HG03558 (cell line): ENCODE results near the gene FGF18.

Experiments
- ATAC-seq: cut with Tn5 transposase; IDR thresholded peaks from one replicate; pipeline ENCODE4 v1.9.1; 2021; ENCODE audit warnings: moderate number of reproducible peaks; ENCODE audit not compliant: unreplicated experiment; ENCODE audit errors: extremely low read depth

FGF18 gene

GRCh38 chr5:171462928-171463861 lies 43.7 kb downstream of the FGF18 start:
- no peak for ATAC-seq

GRCh38 chr5:171463862-171464229 lies 44.4 kb downstream of the FGF18 start:
- no peak for ATAC-seq

GRCh38 chr5:171464829-171465228 lies 45.4 kb downstream of the FGF18 start:
- no peak for ATAC-seq

DNA sequence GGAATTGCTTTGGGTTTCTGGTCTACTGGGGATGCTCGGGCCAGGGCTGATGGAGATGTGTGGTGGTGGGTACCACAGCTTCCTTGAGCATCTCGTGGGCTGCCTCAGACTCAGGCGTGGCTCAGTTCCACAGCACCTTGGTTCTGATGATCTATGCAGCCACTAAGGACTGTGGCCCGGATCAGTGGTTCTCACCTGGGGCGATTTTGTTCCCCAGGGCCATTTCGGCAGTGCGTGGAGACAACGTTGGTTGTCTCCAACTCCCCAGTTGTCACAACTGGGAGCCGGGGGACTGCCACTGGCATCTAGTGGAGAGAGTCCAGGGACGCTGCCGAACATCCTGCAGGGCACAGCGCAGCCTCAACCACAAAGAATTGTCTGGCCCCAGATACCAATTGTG lies 47.7 kb downstream of the FGF18 start:
- no peak for ATAC-seq

GRCh38 chr5:171469326-171469725 lies 49.9 kb downstream of the FGF18 start:
- ATAC-seq: no peak

GRCh38 chr5:171470420-171470819 lies 51.0 kb downstream of the FGF18 start:
- no peak for ATAC-seq

- no peak for ATAC-seq
These were observed 54.9 kb downstream of the FGF18 start for GRCh38 chr5:171474230-171474813.

DNA sequence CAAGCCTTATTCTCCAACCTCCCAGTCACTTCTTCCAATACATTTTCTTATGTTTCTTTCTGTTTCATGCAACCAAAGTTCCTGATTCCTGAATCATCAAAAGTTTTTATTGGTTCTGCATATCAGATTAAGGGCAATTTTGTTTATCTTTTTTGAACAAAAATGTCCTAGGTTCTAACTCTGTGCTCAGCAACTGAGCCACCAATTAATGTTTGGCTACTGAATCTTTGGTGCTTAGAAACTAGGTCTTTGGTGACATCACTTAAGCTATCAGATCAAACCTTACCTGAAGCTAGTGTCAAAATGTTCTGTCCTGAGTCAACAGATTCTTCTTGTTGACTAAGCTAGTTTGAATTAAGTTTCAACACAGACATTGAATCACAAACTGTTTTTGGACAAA lies 56.1 kb downstream of the FGF18 start:
- no peak for ATAC-seq

- ATAC-seq: no peak
These were observed 57.3 kb downstream of the FGF18 start for GRCh38 chr5:171476701-171477100.

GRCh38 chr5:171477101-171477500 lies 57.7 kb downstream of the FGF18 start:
- ATAC-seq: no peak

- no peak for ATAC-seq
These were observed 58.2 kb downstream of the FGF18 start for GRCh38 chr5:171477666-171478065.

- no peak for ATAC-seq
These were observed 59.7 kb downstream of the FGF18 start for GRCh38 chr5:171478946-171479775.

DNA sequence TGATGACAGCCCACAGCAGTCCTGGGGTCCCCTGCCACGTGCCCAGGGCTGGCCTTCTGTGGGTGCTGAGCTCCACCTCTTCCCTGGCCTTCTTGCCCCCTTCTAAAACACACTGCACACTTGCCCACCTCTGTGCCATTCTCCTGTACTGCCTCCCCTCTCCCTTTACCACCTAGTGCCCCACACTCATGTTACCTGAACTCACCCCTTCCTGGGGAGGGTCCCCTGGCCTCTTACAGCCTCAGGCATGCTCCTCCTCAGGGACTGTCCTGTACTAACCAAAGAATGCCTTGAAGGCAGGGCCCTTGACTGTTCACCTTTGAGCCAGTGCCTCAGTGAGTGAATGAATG lies 60.3 kb downstream of the FGF18 start:
- no peak for ATAC-seq

DNA sequence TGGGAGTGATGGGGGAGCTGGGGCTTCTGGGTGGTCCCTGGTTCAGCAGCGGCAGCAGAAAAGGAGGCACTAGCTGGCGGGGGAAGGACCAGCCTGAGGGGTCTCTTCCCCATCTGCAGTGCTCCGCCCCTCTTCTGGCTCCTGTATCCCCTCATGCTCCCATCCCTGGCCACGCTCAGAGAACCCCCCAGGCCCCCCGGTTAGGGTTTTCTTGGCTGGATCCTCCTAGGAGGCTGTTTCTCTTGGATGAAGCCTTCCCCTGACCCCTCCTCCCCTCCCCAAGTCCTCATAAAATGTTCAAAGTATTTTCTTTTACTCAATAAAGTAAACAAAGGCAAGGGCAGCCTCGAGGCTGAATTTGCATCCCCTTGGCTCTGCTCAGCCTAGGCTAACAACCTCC lies 60.8 kb downstream of the FGF18 start:
- ATAC-seq: no peak

DNA sequence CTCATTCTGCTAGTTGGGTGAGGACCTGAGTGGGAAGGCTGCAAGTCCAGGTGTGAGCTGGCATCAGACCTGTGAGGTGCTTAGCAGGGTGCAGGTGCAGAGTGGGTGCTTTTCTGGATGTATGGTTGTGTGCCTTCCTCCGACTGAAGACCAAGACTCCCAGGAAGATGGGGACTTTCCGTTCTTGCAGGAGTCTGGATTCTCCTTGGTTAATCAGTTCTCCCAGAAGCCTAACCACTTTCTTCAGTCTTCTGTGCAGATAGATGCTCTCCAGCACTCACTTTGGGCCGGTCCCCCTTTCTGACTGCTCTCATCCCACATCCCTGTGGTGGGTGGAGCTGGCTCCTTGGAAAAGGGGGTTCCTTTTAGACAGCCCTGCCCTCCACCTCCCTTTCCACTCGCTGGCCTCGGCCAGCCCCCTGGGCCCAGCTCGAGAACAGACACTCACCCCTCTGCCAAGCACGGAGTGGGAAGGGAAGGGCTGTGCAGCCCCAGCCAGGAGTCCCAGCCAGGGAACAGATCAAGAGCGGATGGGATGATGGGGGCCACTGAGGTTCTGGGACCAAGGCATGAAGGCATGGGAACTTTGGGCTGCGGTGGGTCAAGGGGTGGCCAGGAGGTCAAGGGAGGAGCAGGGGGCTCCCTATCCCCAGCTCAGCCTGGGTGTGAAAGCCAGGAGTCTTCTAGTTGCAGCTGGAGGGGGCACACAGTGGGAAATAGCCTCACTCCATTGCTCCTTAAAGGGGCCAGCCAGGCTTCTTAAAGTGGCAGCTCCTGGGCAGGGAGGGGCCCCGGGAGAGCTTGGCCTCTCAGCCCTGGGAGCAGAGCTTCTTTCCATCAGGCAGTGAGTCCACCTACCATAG lies 62.4 kb downstream of the FGF18 start:
- no peak for ATAC-seq

DNA sequence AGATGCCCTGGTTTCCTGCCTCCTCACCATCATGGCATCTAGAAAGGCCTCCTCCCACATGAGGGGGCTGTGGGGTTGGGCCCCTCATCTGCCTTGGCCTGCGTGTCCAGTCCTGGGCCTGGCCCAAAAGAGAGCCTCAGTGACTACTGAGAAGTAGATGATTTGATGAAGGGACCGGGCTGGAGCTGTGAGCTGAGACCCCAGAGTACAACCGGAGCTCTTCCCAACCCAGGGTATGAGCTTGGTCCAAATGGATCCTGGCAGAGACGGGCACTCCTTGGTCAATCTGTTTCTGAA lies 62.9 kb downstream of the FGF18 start:
- ATAC-seq: no peak

DNA sequence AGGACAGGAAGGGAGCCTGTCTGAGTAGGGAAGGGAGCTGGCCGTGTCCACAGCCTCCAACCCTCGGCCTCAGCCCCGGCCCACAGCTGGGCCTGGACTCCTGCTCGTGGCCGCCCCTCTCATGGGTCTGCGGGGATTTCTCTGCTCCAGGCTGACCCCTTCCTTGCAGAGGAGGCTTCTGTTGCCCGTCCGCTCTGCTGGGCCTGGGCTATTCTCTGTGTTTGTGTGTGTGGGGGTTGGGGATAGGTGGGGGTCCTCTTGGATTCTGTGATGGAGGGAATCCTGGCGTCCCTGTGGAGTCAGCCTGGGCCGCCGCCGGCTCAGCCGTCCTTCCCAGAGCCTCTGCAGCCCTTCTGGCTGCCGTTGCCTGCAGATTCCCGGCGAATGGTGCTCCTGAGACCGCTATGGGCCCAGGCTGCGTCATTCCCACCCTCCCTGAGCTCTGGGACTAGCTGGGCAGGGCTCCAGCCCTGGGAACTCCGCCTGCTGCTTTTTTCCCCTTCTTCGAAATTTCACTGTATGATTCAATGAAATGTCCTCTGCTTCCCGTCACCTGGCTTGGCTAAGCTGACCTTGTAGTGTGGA lies 64.2 kb downstream of the FGF18 start:
- ATAC-seq: no peak

DNA sequence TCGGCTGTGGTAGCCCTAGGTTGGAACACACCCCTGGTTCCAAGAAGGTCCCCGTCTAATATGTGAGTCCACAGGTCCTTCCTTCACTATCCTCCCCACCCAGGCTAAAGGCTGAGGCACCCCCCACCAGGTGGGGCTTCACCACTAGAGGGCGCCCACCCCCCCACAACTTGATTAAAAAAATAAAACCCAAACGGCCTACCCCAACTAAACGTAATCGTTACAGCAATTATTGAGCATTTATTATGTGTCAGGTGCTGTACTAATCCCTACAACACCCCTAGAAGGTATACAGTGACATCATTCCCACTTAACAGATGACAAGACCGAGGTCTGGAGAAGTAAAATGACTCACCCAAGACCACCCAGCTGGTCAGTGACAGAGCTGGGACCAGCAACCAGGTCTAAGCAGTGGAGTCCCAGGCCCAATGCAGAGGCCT lies 65.0 kb downstream of the FGF18 start:
- no peak for ATAC-seq

DNA sequence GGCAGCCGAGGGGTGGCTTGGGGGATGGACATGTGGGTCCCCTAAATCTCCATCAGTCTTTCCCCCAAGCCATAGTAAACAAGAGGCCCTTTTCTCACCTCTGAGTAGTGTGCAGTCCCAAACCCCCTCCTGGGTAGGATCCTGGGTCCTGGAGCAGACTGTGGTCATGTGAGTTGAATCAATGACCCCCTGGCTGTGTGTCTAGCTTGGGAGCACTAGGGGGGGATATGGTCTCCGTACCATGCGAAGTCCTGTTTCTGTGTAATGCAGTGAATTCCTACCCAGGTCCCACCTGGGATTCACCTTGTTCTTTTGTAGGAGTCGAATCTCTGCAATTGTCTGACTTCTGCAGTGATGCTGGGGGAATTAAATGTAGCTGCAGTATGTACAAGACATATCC lies 66.2 kb downstream of the FGF18 start:
- ATAC-seq: no peak

- ATAC-seq: no peak
These were observed 67.2 kb downstream of the FGF18 start for GRCh38 chr5:171486613-171487012.
